ENCODE results near the gene KRTAP19-8.

Gene KRTAP19-8

GRCh38 chr21:31011412-31011811 lies 26.9 kb downstream of the KRTAP19-8 start:
- no peak for DNase-seq

GRCh38 chr21:31008355-31008754 lies 29.9 kb downstream of the KRTAP19-8 start:
- no peak for DNase-seq

- DNase-seq = no peak
Measured at GRCh38 chr21:31005019-31005418, 33.3 kb downstream of the KRTAP19-8 start.

GRCh38 chr21:31003471-31003870 lies 34.8 kb downstream of the KRTAP19-8 start:
- no peak for DNase-seq

GRCh38 chr21:30997541-30997940 lies 40.7 kb downstream of the KRTAP19-8 start:
- no peak for DNase-seq

- DNase-seq = no peak
Measured at GRCh38 chr21:30996728-30997127, 41.5 kb downstream of the KRTAP19-8 start.

GRCh38 chr21:30994932-30995331 lies 43.3 kb downstream of the KRTAP19-8 start:
- no peak for DNase-seq

GRCh38 chr21:30990514-30991262 lies 47.6 kb downstream of the KRTAP19-8 start:
- DNase-seq = no peak

- DNase-seq = no peak
Measured at GRCh38 chr21:30988706-30989105, 49.6 kb downstream of the KRTAP19-8 start.
